ENCODE data around the gene MBOAT2.
A peak's percentile ranks its signal among the peaks of the same experiment; 100 is the strongest.

Gene MBOAT2

DNA sequence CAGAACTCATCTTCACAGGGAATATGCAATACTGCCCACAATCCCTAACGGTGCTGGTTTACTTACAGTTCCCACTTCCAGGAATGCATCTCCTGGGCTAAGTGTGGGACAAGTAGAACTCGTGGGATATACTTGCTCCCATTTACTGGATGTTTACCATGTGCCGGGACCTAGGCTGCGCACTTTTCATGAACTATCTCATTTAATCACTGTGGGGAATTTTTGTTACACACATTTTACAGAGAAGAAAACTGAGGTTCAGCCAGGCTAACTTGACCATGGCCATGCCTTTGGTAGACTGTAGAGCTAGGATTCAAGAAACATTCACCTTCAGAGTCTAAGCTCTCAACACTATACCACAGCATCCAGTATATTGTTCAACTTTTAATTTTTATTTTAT is 24.4 kb upstream of the MBOAT2 start:
- no peak overlapping the region for H3K4me3 ChIP-seq (ENCODE audit: low read length)
- TF ChIP-seq, protein P1, sequence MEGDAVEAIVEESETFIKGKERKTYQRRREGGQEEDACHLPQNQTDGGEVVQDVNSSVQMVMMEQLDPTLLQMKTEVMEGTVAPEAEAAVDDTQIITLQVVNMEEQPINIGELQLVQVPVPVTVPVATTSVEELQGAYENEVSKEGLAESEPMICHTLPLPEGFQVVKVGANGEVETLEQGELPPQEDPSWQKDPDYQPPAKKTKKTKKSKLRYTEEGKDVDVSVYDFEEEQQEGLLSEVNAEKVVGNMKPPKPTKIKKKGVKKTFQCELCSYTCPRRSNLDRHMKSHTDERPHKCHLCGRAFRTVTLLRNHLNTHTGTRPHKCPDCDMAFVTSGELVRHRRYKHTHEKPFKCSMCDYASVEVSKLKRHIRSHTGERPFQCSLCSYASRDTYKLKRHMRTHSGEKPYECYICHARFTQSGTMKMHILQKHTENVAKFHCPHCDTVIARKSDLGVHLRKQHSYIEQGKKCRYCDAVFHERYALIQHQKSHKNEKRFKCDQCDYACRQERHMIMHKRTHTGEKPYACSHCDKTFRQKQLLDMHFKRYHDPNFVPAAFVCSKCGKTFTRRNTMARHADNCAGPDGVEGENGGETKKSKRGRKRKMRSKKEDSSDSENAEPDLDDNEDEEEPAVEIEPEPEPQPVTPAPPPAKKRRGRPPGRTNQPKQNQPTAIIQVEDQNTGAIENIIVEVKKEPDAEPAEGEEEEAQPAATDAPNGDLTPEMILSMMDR (conservative IDR thresholded peaks at IDR 0.05; ENCODE audit: low read length): no peak
- DNase-seq (ENCODE audit: low read depth): no peak

DNA sequence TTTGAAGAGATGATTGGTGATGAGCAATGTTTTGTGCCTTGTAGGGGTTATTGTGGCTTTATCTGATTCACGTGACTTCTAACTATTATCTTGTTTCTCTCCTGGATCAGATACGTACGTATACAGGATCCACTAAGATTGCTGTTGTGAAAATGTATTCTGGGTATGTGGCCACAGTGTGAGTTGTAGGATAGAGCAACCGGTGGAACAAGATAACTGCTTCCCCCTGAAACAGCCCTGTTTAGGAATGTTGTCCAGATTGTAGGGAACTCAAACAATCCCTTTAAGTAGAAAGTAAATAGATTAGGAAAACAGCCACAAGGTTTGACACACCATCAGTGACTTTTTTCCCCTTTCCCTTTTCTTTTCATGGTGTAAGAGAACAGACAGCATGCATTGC is 22.3 kb upstream of the MBOAT2 start:
- TF ChIP-seq, protein P1 (conservative IDR thresholded peaks at IDR 0.05; ENCODE audit: low read length): no peak
- H3K4me3 ChIP-seq (ENCODE audit: low read length): no peak overlapping the region
- DNase-seq (ENCODE audit: low read depth): no peak

DNA sequence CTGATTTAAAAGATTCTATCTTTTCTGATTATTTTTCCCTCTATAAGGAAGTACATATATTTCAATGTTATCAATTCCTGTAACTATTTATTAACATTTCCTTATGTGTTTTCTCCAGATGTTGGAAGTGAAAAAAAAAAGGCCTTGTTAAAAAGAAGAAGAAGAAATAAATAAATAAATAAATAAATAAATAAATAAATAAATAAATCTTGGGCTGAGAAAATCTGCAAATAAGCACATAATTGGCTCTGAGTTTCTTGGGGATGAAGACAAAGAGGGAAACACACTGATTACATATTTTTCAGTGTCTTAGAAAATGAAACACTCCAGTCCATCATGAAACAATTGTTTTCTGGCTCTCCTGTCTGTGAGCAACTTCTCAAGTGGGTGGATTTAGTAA is 21.1 kb upstream of the MBOAT2 start:
- H3K4me3 ChIP-seq (ENCODE audit: low read length): no peak overlapping the region
- TF ChIP-seq, protein P1 (conservative IDR thresholded peaks at IDR 0.05; ENCODE audit: low read length): no peak
- DNase-seq (ENCODE audit: low read depth): no peak

DNA sequence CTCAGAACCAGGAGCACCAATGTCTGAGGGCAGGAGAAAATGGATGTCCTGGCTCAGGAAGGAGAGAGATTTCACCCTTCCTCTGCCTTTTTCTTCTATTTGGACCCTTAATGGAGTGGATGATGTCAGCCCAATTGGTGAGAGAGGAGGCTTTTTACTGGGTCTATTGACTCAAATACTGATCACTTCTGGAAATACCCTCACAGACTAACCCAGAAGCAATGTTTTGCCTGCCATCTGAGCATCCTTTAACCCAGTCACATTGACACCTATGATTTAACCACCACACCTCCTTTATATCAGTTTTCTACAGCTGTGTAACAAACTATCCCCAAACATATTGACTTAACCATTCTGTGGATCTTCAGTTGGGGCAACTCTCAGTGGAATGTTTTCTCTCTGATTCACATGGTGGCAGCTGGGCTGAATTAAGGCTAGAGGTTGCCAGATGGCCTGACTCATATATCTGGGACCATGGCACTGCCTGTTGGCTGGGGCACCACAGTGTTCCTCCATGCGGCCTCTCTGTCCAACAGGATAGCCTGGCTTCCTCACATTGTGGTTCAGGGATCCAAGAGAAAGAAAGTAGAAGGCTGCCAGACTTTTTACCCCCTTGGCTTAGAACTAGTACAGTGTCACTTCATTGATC is 18.2 kb upstream of the MBOAT2 start:
- peak; percentile 51 for DNase-seq (ENCODE audit: low read depth)
- TF ChIP-seq, protein P1 (conservative IDR thresholded peaks at IDR 0.05; ENCODE audit: low read length): no peak
- H3K4me3 ChIP-seq (ENCODE audit: low read length): no peak overlapping the region

DNA sequence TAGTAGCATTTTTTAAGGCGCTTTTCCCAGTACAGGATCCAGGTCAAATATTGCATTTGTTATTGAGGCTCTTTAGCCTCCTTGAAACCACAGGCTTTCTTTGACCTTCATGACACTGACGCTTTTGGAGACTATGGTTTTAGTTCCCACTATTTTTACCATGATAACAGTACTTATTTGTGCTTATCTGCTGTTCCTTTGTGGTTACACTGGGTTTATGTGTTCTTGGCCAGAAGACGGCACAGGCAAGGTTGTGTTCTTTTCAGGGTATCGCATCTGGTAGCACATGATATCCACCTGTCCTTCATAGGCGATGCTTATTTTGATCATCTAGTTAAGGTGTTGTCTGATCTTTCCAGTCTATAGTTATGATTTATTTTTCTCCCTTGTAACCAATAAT is 16.8 kb upstream of the MBOAT2 start:
- TF ChIP-seq, protein P1 (conservative IDR thresholded peaks at IDR 0.05; ENCODE audit: low read length): no peak
- DNase-seq (ENCODE audit: low read depth): no peak
- no peak overlapping the region for H3K4me3 ChIP-seq (ENCODE audit: low read length)

DNA sequence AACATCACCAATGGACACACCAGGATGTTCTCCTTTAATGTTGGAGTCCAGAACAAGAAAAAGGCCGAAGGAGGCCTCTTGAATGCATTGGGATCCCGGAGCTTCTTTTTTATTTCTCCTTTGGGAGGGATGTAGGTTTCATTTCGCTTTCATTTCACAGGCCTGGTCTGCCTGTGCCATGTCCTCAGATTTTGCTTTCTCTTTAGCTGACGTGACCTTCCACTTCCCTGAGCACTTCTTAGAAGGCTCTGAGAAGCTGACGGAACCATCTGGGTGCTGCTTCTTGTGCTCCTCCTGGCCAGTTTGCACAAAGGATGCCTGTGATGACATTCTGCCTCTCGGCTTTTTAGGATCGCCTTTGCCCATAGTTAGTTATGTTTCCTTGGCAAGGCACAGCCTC is 15.1 kb upstream of the MBOAT2 start:
- TF ChIP-seq, protein P1 (conservative IDR thresholded peaks at IDR 0.05; ENCODE audit: low read length): no peak
- no peak overlapping the region for H3K4me3 ChIP-seq (ENCODE audit: low read length)
- no peak for DNase-seq (ENCODE audit: low read depth)

DNA sequence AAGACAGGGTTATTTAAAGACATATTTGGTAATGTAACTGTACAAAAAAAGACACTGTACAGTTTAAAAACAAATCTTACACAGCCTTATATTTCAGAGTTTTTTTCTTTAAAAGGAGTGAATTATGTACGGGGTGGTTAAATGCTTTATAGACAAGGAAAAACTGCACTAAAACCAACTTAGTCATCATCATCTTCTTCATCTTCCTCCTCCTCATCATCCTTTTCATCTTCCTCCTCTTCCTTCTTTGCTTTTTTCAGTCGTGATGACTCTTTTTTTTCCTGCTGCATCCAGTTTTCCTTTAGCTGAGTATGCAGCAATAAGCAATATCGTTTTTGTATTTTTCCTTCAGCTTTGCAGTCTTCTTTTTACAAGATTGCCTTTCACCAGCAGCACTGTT is 14.6 kb upstream of the MBOAT2 start:
- H3K4me3 ChIP-seq (ENCODE audit: low read length): no peak overlapping the region
- no peak for DNase-seq (ENCODE audit: low read depth)
- TF ChIP-seq, protein P1 (conservative IDR thresholded peaks at IDR 0.05; ENCODE audit: low read length): no peak
